GM18508 (cell line): ENCODE results near the gene SDC4.

Experiments used
- ATAC-seq: cut with Tn5 transposase; IDR thresholded peaks from one replicate; pipeline ENCODE4 v1.9.1; 2021; ENCODE audit warnings: moderate number of reproducible peaks; ENCODE audit not compliant: insufficient read depth, unreplicated experiment

SDC4 gene

GRCh38 chr20:45322952-45323383, 25.3 kb downstream of the SDC4 start:
- no peak for ATAC-seq

- ATAC-seq = no peak
These were observed 27.2 kb downstream of the SDC4 start for GRCh38 chr20:45320948-45321595.

- no peak for ATAC-seq
These were observed 29.3 kb downstream of the SDC4 start for GRCh38 chr20:45318948-45319347.

- no peak for ATAC-seq
These were observed 29.8 kb downstream of the SDC4 start for GRCh38 chr20:45318386-45318939.

- no peak for ATAC-seq
These were observed 30.4 kb downstream of the SDC4 start for GRCh38 chr20:45317826-45318225.

GRCh38 chr20:45316150-45317080, 31.8 kb downstream of the SDC4 start:
- ATAC-seq = no peak

- ATAC-seq = no peak
These were observed 32.6 kb downstream of the SDC4 start for GRCh38 chr20:45315672-45316071.

- ATAC-seq = no peak
These were observed 34.3 kb downstream of the SDC4 start for GRCh38 chr20:45313943-45314342.

- no peak for ATAC-seq
These were observed 35.0 kb downstream of the SDC4 start for GRCh38 chr20:45313065-45313695.

- no peak for ATAC-seq
These were observed 36.0 kb downstream of the SDC4 start for GRCh38 chr20:45312241-45312640.

- ATAC-seq = no peak
These were observed 36.5 kb downstream of the SDC4 start for GRCh38 chr20:45311589-45312211.

- no peak for ATAC-seq
These were observed 39.1 kb downstream of the SDC4 start for GRCh38 chr20:45309075-45309474.

GRCh38 chr20:45308117-45308778, 40.0 kb downstream of the SDC4 start, which contains the start of gene MATN4:
TSS of gene MATN4 (minus strand) at chr20:45308299. CDS start at chr20:45305582, 2,717 bp downstream.
- no peak for ATAC-seq

GRCh38 chr20:45307076-45307640, 41.1 kb downstream of the SDC4 start:
- no peak for ATAC-seq

GRCh38 chr20:45306431-45306982, 41.7 kb downstream of the SDC4 start, which contains the start of gene RBPJL:
TSS of gene RBPJL (plus strand) at chr20:45306840. CDS start at chr20:45306923, 83 bp downstream.
- no peak for ATAC-seq

GRCh38 chr20:45305262-45305661, 43.0 kb downstream of the SDC4 start:
- ATAC-seq = no peak

GRCh38 chr20:45304464-45304999, 43.7 kb downstream of the SDC4 start:
- no peak for ATAC-seq

- no peak for ATAC-seq
These were observed 44.4 kb downstream of the SDC4 start for GRCh38 chr20:45303586-45304463.
